Neural progenitor cell (in vitro differentiated cells): ENCODE results near the gene GALNT13. TPM values are rescaled to one million over a fixed set of nuclear protein-coding genes. Genes with fewer than 3 reads are reported as not detected.
"Not testable (repeated sequence)": the region's sequence is repeated elsewhere in the genome, so short reads cannot be mapped to it uniquely, and the experiment has no call there.

Experiments used
- DNase-seq: peaks from one replicate; pipeline ENCODE4 v3.0.0-alpha.2; 2016; ENCODE audit warnings: low spot score
- H2AFZ ChIP-seq: fragments of 200-600 bp; sonication (generic); replicated peaks from 2 replicates; pipeline ENCODE4 v1.6.1; 2016; ENCODE audit warnings: antibody characterized with exemption
- H3F3A ChIP-seq: fragments of 200-600 bp; sonication (generic); 2 replicates; pipeline ENCODE4 v1.6.1; 2016; ENCODE audit warnings: antibody characterized with exemption, low read depth
- H3K27ac ChIP-seq: fragments of 200-600 bp; sonication (generic); 2 replicates; pipeline ENCODE4 v1.5.1; 2016; ENCODE audit warnings: mild to moderate bottlenecking
- H3K27me3 ChIP-seq: fragments of 200-600 bp; sonication (generic); 2 replicates; pipeline ENCODE4 v1.6.1; 2016; ENCODE audit warnings: mild to moderate bottlenecking, moderate library complexity
- H3K36me3 ChIP-seq: fragments of 200-600 bp; sonication (generic); 2 replicates; pipeline ENCODE4 v1.5.1; 2016
- H3K4me1 ChIP-seq: fragments of 200-600 bp; sonication (generic); 2 replicates; pipeline ENCODE4 v1.6.1; 2016; ENCODE audit warnings: mixed run types
- H3K4me2 ChIP-seq: fragments of 200-600 bp; sonication (generic); 2 replicates; pipeline ENCODE4 v1.6.1; 2016
- H3K4me3 ChIP-seq: fragments of 200-600 bp; sonication (generic); 2 replicates; pipeline ENCODE4 v1.5.1; 2016
- H3K79me2 ChIP-seq: fragments of 200-600 bp; sonication (generic); 2 replicates; pipeline ENCODE4 v1.6.1; 2016; ENCODE audit warnings: low read depth
- H3K9ac ChIP-seq: fragments of 200-600 bp; sonication (generic); 2 replicates; pipeline ENCODE4 v1.6.1; 2016
- H3K9me3 ChIP-seq: fragments of 200-600 bp; sonication (generic); 2 replicates; pipeline ENCODE4 v1.5.1; 2016; ENCODE audit warnings: low read depth
- H4K20me1 ChIP-seq: fragments of 200-600 bp; sonication (generic); 2 replicates; pipeline ENCODE4 v1.6.1; 2016; ENCODE audit warnings: low read depth
- H3K27ac Mint-ChIP-seq: 3 replicates; pipeline ENCODE4 v1.8.0; 2021; ENCODE audit warnings: mixed read lengths
- H3K27me3 Mint-ChIP-seq: 2 replicates; pipeline ENCODE4 v1.8.0; 2022; ENCODE audit warnings: low read depth, mild to moderate bottlenecking, inconsistent platforms, moderate library complexity, mixed read lengths; ENCODE audit not compliant: insufficient read depth
- H3K36me3 Mint-ChIP-seq: 3 replicates; pipeline ENCODE4 v1.8.0; 2021; ENCODE audit warnings: mixed read lengths
- H3K4me1 Mint-ChIP-seq: 3 replicates; pipeline ENCODE4 v1.8.0; 2021; ENCODE audit warnings: mixed read lengths
- H3K4me3 Mint-ChIP-seq: 3 replicates; pipeline ENCODE4 v1.8.0; 2021; ENCODE audit warnings: mild to moderate bottlenecking, moderate library complexity, mixed read lengths
- H3K9me3 Mint-ChIP-seq: 3 replicates; pipeline ENCODE4 v1.8.0; 2020; ENCODE audit warnings: mixed read lengths
- EZH2 ChIP-seq: fragments of 200-600 bp; sonication (generic); IDR thresholded peaks from 2 replicates; pipeline ENCODE4 v1.6.1; 2017; ENCODE audit warnings: antibody characterized with exemption, mild to moderate bottlenecking, moderate library complexity
- EZH2phosphoT487 ChIP-seq: fragments of 200-600 bp; sonication (generic); IDR thresholded peaks from 2 replicates; pipeline ENCODE4 v1.6.1; 2017; ENCODE audit warnings: antibody characterized with exemption
- total RNA-seq: library from RNA; depleted of rRNA; stranded (reverse); fragments of >200 nt; gene quantifications from 2 replicates; pipeline ENCODE4 v1.2.3, GENCODE V29; 2015; ENCODE audit warnings: low replicate concordance
- TF ChIP-seq, protein P1 (sequence below): fragments of 200-600 bp; sonication (generic); IDR thresholded peaks from 2 replicates; pipeline ENCODE4 v1.5.1; 2017; ENCODE audit warnings: antibody characterized with exemption, mild to moderate bottlenecking

GALNT13 gene
- total RNA-seq, 1 donor from 2014 or later: 5.9 TPM

DNA sequence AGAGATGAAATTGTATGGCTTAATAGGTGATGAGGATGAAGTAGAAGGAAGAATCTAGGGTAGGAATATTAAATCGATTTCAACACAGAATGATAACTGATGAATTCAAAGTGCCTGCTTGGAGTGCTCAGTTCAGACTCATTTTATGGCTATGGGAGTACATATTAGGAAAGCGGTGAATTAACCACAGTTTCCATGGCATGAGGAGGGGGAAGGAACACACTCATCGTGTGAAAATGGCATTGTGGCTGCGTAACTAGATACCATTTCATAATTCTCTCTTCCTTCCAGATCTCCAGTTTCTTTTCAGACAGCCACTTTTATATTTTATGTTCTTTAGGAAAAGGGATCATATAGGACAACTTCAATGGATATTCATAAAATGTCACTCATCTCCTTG, 594.5 kb downstream of the GALNT13 start:
- no peak overlapping the region for H3K4me3 ChIP-seq

GRCh38 chr2:154470376-154470775, 598.7 kb downstream of the GALNT13 start:
- Histone ChIP-seq H3K27me3 (no peaks in the 10 kb centered on the region), H3K27ac (no peak overlapping the region), H3K36me3 (no peaks in the 10 kb centered on the region), H4K20me1 (no peaks in the 10 kb centered on the region), H3K4me3 (no peak overlapping the region), H3K79me2 (no peaks in the 10 kb centered on the region), H3K9me3 (no peaks in the 10 kb centered on the region), H3F3A (no peaks in the 10 kb centered on the region), H3K4me2 (no peak overlapping the region), H3K9ac (no peak overlapping the region), H2AFZ (no peak overlapping the region), H3K4me1 (no peaks in the 10 kb centered on the region)
- Mint-ChIP-seq H3K9me3 (peaks cover 3% of the 10 kb centered on the region), H3K27ac (no peak overlapping the region), H3K27me3 (no peaks in the 10 kb centered on the region), H3K36me3 (no peaks in the 10 kb centered on the region), H3K4me3 (no peak overlapping the region), H3K4me1 (no peaks in the 10 kb centered on the region)
- no peak for DNase-seq
- no peak for TF ChIP-seq EZH2phosphoT487
- TF ChIP-seq, protein P1, sequence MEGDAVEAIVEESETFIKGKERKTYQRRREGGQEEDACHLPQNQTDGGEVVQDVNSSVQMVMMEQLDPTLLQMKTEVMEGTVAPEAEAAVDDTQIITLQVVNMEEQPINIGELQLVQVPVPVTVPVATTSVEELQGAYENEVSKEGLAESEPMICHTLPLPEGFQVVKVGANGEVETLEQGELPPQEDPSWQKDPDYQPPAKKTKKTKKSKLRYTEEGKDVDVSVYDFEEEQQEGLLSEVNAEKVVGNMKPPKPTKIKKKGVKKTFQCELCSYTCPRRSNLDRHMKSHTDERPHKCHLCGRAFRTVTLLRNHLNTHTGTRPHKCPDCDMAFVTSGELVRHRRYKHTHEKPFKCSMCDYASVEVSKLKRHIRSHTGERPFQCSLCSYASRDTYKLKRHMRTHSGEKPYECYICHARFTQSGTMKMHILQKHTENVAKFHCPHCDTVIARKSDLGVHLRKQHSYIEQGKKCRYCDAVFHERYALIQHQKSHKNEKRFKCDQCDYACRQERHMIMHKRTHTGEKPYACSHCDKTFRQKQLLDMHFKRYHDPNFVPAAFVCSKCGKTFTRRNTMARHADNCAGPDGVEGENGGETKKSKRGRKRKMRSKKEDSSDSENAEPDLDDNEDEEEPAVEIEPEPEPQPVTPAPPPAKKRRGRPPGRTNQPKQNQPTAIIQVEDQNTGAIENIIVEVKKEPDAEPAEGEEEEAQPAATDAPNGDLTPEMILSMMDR: no peak
- no peak for TF ChIP-seq EZH2

More for the DNA sequence above, 594.5 kb downstream of the GALNT13 start:
- Mint-ChIP-seq H3K9me3 (no peaks in the 10 kb centered on the region), H3K27me3 (no peaks in the 10 kb centered on the region), H3K36me3 (no peaks in the 10 kb centered on the region), H3K4me1 (no peaks in the 10 kb centered on the region), H3K27ac (no peak overlapping the region), H3K4me3 (no peak overlapping the region)
- Histone ChIP-seq H3K9me3 (no peaks in the 10 kb centered on the region), H3K9ac (no peak overlapping the region), H3F3A (no peaks in the 10 kb centered on the region), H2AFZ (no peak overlapping the region), H3K27ac (no peak overlapping the region), H3K79me2 (no peaks in the 10 kb centered on the region), H3K27me3 (no peaks in the 10 kb centered on the region), H3K4me2 (no peak overlapping the region), H4K20me1 (no peaks in the 10 kb centered on the region), H3K4me1 (no peaks in the 10 kb centered on the region), H3K36me3 (no peaks in the 10 kb centered on the region)
- TF ChIP-seq, protein P1: no peak
- TF ChIP-seq EZH2phosphoT487 (no peak), EZH2 (no peak)
- DNase-seq: no peak

DNA sequence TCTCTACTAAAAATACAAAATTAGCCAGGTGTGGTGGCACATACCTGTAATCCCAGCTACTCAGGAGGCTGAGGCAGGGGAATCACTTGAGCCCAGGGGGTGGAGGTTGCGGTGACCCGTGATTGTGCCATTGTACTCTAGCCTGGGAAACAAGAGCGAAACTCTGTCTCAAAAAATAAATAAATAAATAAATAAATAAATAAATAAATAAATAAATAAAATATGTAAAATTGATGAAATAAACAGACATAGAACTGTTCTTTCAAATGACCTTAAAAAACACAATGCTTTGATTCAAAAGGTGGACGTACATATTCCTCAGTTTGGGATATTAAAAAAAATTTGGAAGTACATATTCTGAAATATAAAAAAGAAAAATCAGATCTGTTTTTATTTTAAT, 599.8 kb downstream of the GALNT13 start:
- not testable (repeated sequence) for H3K4me2 ChIP-seq, H2AFZ ChIP-seq, H3K36me3 ChIP-seq, H3K36me3 Mint-ChIP-seq, H3K27me3 Mint-ChIP-seq, H3K9me3 ChIP-seq, H3K4me3 Mint-ChIP-seq, H3K9me3 Mint-ChIP-seq, H4K20me1 ChIP-seq, H3K4me1 ChIP-seq, H3K27ac ChIP-seq, H3K4me1 Mint-ChIP-seq, H3K9ac ChIP-seq, H3K79me2 ChIP-seq, H3K27me3 ChIP-seq, H3F3A ChIP-seq, DNase-seq, H3K27ac Mint-ChIP-seq, H3K4me3 ChIP-seq

GRCh38 chr2:154477319-154477718, 605.6 kb downstream of the GALNT13 start:
- Histone ChIP-seq H3F3A (no peaks in the 10 kb centered on the region), H3K36me3 (no peaks in the 10 kb centered on the region), H3K4me3 (no peak overlapping the region), H3K27ac (no peak overlapping the region), H3K4me2 (no peak overlapping the region), H3K9ac (no peak overlapping the region), H2AFZ (no peak overlapping the region), H4K20me1 (no peaks in the 10 kb centered on the region), H3K4me1 (peaks cover 6% of the 10 kb centered on the region), H3K9me3 (no peaks in the 10 kb centered on the region), H3K79me2 (no peaks in the 10 kb centered on the region), H3K27me3 (no peaks in the 10 kb centered on the region)
- no peak for DNase-seq
- Mint-ChIP-seq H3K9me3 (peaks cover 3% of the 10 kb centered on the region), H3K27ac (no peak overlapping the region), H3K36me3 (no peaks in the 10 kb centered on the region), H3K4me3 (no peak overlapping the region), H3K27me3 (no peaks in the 10 kb centered on the region), H3K4me1 (no peaks in the 10 kb centered on the region)
- TF ChIP-seq EZH2: no peak
- no peak for TF ChIP-seq EZH2phosphoT487
- TF ChIP-seq, protein P1: no peak
